HT1080 (cell line): Measurements from ENCODE around the gene B3GNT7. TPM values are rescaled to one million over a fixed set of nuclear protein-coding genes. Genes with fewer than 3 reads are reported as not detected.
A peak's percentile ranks its signal among the peaks of the same experiment; 100 is the strongest.

Source experiments
- DNase-seq: peaks from one replicate; pipeline ENCODE4 v3.0.0-alpha.2; 2015; ENCODE audit warnings: low read depth
- total RNA-seq: library from RNA; depleted of rRNA; stranded (reverse); fragments of >200 nt; shearing (Covaris generic); gene quantifications from 2 replicates; pipeline ENCODE4 v1.2.3, GENCODE V29; 2014

B3GNT7 gene
- total RNA-seq, 1 experiment from 2014 or later = 0.14 TPM

DNA sequence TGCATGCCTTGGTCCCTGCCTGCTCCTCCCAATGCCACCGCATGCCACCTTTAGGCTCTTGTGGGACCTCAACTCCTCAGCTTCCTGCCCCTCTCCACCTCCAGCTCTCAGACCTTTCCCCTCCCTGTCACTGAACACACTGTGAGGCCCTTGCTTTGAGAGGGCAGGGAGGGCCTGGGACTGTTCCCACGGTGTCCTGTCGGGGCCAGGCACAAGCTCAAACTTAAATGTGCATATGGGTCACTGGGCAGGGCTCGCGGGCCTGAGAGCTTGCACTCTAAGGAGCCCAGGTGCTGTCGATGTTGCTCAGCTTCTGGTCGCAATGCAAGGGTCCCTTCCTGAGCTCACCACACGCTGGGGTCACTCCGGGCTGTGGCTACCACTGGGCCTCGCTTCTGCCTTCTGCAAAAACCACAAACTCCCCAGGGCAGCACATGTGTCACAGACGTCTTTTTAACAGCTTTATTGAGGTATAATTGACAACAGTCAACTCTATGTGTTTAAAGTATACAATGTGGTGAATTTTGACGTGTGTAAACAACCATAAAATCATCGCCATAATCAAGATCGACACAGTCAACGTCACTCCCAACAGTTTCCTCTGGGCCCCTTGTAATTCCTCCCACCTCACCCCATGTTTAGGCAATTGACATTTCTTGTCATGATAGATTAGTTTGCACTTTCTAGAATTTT lies 11.9 kb upstream of the B3GNT7 start:
- no peak for DNase-seq

GRCh38 chr2:231384109-231384435 lies 11.4 kb upstream of the B3GNT7 start:
- no peak for DNase-seq

- peak; percentile 28 for DNase-seq
These were observed 10.5 kb upstream of the B3GNT7 start for GRCh38 chr2:231384970-231385369.

GRCh38 chr2:231385429-231385828 lies 10.1 kb upstream of the B3GNT7 start:
- no peak for DNase-seq

DNA sequence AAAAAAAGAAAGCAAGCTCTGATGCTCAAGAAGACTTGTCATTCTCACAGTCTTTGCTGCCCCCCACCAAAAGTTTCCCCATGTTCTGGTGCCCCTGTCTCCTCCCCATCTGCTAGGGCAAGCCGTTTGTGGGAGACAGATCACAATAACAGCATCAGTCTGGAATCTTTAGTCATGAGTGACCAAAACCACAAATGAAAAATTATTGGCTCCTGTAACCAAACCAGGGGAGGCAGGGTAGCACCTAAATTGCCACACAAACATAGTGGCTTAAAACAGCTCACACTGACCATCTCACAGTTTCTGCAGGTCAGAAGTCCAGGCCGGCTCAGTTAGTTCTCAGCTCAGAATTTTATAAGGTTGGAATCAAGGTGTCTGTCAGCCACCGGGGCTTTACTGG lies 9.1 kb upstream of the B3GNT7 start:
- DNase-seq = peak; percentile 88

GRCh38 chr2:231387904-231388724 lies 7.4 kb upstream of the B3GNT7 start:
- DNase-seq = peak; percentile 94

- no peak for DNase-seq
These were observed 6.7 kb upstream of the B3GNT7 start for GRCh38 chr2:231388725-231389346.

DNA sequence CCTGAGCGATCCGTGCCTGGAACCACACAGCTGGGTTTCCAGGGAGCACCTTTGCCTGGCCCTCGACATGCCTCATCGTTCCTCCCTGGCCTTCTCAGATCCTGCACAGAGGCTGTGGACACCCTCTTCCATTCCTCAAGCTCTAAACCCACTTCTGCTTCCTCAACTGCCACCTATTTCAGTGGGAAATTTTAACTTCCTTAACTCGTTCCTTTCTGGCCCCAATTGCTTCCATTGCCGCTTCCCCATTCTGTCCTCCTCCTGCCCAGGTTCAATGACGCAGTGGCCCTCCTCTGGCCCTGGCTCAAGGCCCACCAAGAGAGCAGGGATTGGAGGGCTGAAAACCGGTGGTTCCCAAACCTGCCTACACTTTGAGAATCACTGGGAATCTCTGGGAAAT lies 4.8 kb upstream of the B3GNT7 start:
- DNase-seq = no peak

GRCh38 chr2:231391981-231392380 lies 3.5 kb upstream of the B3GNT7 start:
- DNase-seq = no peak

- DNase-seq = no peak
These were observed 2.9 kb upstream of the B3GNT7 start for GRCh38 chr2:231392431-231393148.

- no peak for DNase-seq
These were observed 2.1 kb upstream of the B3GNT7 start for GRCh38 chr2:231393149-231394131.

DNA sequence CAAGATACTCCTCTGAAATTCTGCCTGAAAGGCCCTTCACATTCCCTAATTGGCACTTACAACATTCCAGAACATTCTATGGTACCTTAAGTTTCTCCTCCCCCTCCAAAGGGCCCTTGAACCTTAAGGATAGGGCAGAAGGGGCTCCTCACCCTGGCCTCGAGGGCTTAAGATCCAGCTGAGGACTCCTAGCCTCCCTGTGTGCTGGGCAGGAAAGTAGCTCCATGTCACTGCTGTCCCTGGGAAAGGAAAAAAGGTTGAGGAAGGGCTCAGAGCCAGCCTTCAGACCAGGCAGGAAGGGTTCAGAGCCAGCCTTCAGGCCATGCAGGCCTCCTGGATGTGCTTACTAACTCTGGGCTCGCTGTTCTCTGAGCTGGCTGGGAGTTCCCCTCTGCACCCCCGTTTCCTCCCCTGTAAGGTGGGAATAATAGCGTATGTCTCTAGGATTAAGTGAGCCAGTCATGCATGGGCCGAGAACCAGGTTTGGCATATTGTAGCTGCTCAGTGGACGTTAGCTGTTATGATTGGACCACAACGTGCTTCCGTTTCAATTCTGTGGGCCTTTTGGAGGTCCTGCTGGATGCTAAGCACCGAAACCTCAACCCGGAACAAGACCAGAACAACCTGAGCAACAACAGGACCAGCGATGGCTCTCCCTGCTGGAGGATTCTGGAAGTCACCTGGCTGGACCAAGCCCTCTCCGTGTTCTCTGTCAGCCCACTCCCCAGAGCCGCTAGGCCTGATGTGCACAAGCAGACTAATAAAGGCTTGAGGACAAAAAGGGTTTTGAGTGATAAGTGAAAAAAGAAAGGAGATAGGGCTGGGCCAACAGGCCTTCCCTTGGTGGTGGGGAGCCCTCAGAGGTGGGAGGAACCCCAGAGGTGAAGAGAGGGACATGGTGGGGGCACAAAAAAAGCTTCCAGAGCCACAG lies 1.0 kb upstream of the B3GNT7 start:
- no peak for DNase-seq

GRCh38 chr2:231396058-231396821 lies 730 bp downstream of the B3GNT7 start:
- no peak for DNase-seq

DNA sequence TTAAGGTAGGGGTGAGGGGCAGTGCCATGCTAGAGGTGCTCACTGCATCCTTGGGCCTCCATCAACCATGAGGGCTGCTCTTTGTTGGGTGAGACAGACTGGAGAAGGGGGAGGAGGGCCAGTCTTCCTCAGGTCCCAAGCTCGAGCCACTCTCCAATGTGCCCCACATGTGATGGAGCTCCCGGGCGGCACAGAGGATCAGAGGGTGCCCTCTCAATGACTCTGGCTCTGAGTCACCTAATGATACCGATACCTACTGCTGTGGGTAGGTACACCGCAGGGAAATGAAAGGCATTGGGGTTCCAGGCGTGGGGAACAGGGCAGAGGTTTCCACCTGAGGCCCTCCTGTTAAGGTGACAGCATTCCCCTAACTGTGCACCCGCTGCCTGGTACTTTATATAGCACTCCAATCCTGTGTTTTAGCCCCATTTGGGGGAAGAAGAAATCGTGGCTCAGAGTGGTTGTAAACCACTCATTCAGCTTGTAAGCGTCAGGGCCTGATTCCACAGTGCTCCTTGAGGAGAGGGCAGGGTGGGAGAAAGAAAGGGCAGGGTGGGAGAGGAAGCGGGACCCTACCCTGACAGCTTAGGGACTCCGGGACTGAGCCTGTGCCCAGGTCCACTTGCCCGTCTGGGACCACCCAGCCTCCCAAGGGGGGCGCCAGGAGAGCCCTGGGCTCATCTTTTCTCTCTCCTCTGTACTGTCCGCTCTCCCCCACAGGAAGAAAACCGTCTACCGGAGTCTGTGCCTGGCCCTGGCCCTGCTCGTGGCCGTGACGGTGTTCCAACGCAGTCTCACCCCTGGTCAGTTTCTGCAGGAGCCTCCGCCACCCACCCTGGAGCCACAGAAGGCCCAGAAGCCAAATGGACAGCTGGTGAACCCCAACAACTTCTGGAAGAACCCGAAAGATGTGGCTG lies 1.8 kb downstream of the B3GNT7 start:
- DNase-seq = no peak

- no peak for DNase-seq
These were observed 2.4 kb downstream of the B3GNT7 start for GRCh38 chr2:231397928-231398294.

DNA sequence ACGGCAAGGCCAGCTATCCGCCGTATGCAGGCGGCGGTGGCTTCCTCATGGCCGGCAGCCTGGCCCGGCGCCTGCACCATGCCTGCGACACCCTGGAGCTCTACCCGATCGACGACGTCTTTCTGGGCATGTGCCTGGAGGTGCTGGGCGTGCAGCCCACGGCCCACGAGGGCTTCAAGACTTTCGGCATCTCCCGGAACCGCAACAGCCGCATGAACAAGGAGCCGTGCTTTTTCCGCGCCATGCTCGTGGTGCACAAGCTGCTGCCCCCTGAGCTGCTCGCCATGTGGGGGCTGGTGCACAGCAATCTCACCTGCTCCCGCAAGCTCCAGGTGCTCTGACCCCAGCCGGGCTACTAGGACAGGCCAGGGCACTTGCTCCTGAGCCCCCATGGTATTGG lies 3.1 kb downstream of the B3GNT7 start:
- no peak for DNase-seq

GRCh38 chr2:231399046-231399852 lies 3.7 kb downstream of the B3GNT7 start:
- DNase-seq = no peak
